Lung (tissue), 12 donors: ENCODE data around the gene ZNF672. TPM values are rescaled to one million over a fixed set of nuclear protein-coding genes. Genes with fewer than 3 reads are reported as not detected.

Experiments used
- ATAC-seq: fragments of 200-7000 bp; cut with Tn5 transposase; one replicate; pipeline ENCODE4 v1.9.1; 2020; ENCODE audit warnings: moderate number of reproducible peaks; ENCODE audit not compliant: insufficient read depth, low FRiP score
- DNase-seq, 3 donors: peaks; one replicate each; pipeline ENCODE4 v3.0.0-alpha.2; 2013 to 2017
- H3K27ac ChIP-seq, 2 donors: one replicate each; pipeline ENCODE4 v1.5.1; 2013; ENCODE audit warnings: mild to moderate bottlenecking in 2 of 2, moderate library complexity in 2 of 2, control low read depth in 1 of 2, inconsistent platforms in 1 of 2, low read depth in 1 of 2, low read length in 1 of 2
- H3K27me3 ChIP-seq, 3 donors: one replicate each; pipeline ENCODE4 v1.5.1; 2013; ENCODE audit warnings: low read length in 2 of 3; ENCODE audit not compliant: control insufficient read depth in 3 of 3, insufficient read depth in 3 of 3
- H3K36me3 ChIP-seq, 4 donors: one replicate each; pipeline ENCODE4 v1.5.1; 2013; ENCODE audit warnings: low read length in 4 of 4, mild to moderate bottlenecking in 1 of 4, moderate library complexity in 1 of 4; ENCODE audit not compliant: control insufficient read depth in 4 of 4, insufficient read depth in 4 of 4
- H3K4me1 ChIP-seq, 5 donors: one replicate each; pipeline ENCODE4 v1.5.1; 2013; ENCODE audit warnings: low read length in 5 of 5, mild to moderate bottlenecking in 2 of 5, moderate library complexity in 1 of 5; ENCODE audit not compliant: control insufficient read depth in 5 of 5, insufficient read depth in 5 of 5
- H3K4me3 ChIP-seq: one replicate; pipeline ENCODE4 v1.5.1; 2013; ENCODE audit warnings: mild to moderate bottlenecking, control low read depth, moderate library complexity
- H3K9ac ChIP-seq, 2 donors: one replicate each; pipeline ENCODE4 v1.5.1; 2013; ENCODE audit warnings: low read length in 2 of 2, control low read depth in 1 of 2; ENCODE audit not compliant: insufficient read depth in 1 of 2
- H3K9me3 ChIP-seq, 4 donors: one replicate each; pipeline ENCODE4 v1.5.1; 2013; ENCODE audit warnings: low read length in 3 of 4, mild to moderate bottlenecking in 1 of 4, moderate library complexity in 1 of 4; ENCODE audit not compliant: control insufficient read depth in 4 of 4, insufficient read depth in 3 of 4
- CTCF ChIP-seq: IDR thresholded peaks from 2 replicates; pipeline ENCODE4 v1.5.1; 2012; ENCODE audit warnings: mild to moderate bottlenecking; ENCODE audit errors: control extremely low read depth, extremely low read depth
- WGBS, 2 donors: extraction: QIAGEN DNeasy Blood & Tissue Kit; methylation state at CpG; one replicate each; pipeline ENCODE4 v1.1.7; 2013; 5-methylcytosine and 5-hydroxymethylcytosine counted together
- polyA plus RNA-seq, 2 donors: library from polyadenylated mRNA; stranded (reverse); fragments of 200-250 nt; gene quantifications; one replicate each; pipeline ENCODE4 v1.2.1, GENCODE V29; 2013
- total RNA-seq, 2 donors: library from RNA; depleted of rRNA in 1 of 2; stranded (reverse); fragments of >200 nt in 1 of 2; gene quantifications; one replicate each; pipeline ENCODE4 v1.2.1, GENCODE V29; 2014 to 2021
- donor health status: control.
- donor health status: control.
- donor health status: Bipolar disorder and iron deficiency.
- donor health status: healthy.
- donor health status: DM: yes; HTN: yes; CAD: no.

Gene ZNF672
- total and polyA plus RNA-seq, 4 donors, result 17.1 to 41.3 (median 31.3) TPM

- TF ChIP-seq CTCF, result no peak
- DNase-seq (no peak), ATAC-seq (no peak)
- H3K9ac ChIP-seq, result no peak overlapping the region
- H3K4me3 ChIP-seq, result no peak overlapping the region
- H3K4me1 ChIP-seq, result peaks cover 0 to 7% (median 0%) of the 10 kb centered on the region in 5 donors
- 87 to 92% methylated on average over 9 of the region's 9 CpGs for WGBS, 2 donors
- H3K27ac ChIP-seq, result no peak overlapping the region
- no peaks in the 10 kb centered on the region for H3K36me3 ChIP-seq
- H3K27me3 ChIP-seq, result no peaks in the 10 kb centered on the region
- no peaks in the 10 kb centered on the region for H3K9me3 ChIP-seq
Observed at GRCh38 chr1:248890549-248891498, 52.8 kb downstream of the ZNF672 start.

GRCh38 chr1:248891758-248892157 lies 53.7 kb downstream of the ZNF672 start:
- Histone ChIP-seq H3K27ac (no peak overlapping the region), H3K9me3 (no peaks in the 10 kb centered on the region), H3K4me1 (peaks cover 0 to 1% (median 0%) of the 10 kb centered on the region in 5 donors), H3K9ac (no peak overlapping the region), H3K4me3 (no peak overlapping the region), H3K27me3 (no peaks in the 10 kb centered on the region), H3K36me3 (no peaks in the 10 kb centered on the region)
- DNase-seq (no peak), ATAC-seq (no peak)
- no peak for TF ChIP-seq CTCF
- WGBS, 2 donors, result 92 to 93% methylated on average over 2 of the region's 2 CpGs

GRCh38 chr1:248892590-248892989 lies 54.6 kb downstream of the ZNF672 start:
- WGBS, 2 donors, result 84 to 95% methylated on average over 1 of the region's 1 CpG
- no peak overlapping the region for H3K9ac ChIP-seq
- H3K27ac ChIP-seq, result no peak overlapping the region
- H3K9me3 ChIP-seq, result no peaks in the 10 kb centered on the region
- H3K4me3 ChIP-seq, result no peak overlapping the region
- TF ChIP-seq CTCF, result no peak
- H3K36me3 ChIP-seq, result no peaks in the 10 kb centered on the region
- ATAC-seq (no peak), DNase-seq (no peak)
- H3K27me3 ChIP-seq, result no peaks in the 10 kb centered on the region
- no peaks in the 10 kb centered on the region for H3K4me1 ChIP-seq

- ATAC-seq, result no peak
- H3K36me3 ChIP-seq, result no peaks in the 10 kb centered on the region
- no peak overlapping the region for H3K4me3 ChIP-seq
- H3K27me3 ChIP-seq, result no peaks in the 10 kb centered on the region
- H3K9me3 ChIP-seq, result no peaks in the 10 kb centered on the region
- no peak overlapping the region for H3K9ac ChIP-seq
- H3K4me1 ChIP-seq, result no peaks in the 10 kb centered on the region
- H3K27ac ChIP-seq, result no peak overlapping the region
- DNase-seq, result no peak
- TF ChIP-seq CTCF, result no peak
Observed at GRCh38 chr1:248894837-248895236, 56.8 kb downstream of the ZNF672 start.
